ENCODE results near the gene CREB5.

The CREB5 gene

DNA sequence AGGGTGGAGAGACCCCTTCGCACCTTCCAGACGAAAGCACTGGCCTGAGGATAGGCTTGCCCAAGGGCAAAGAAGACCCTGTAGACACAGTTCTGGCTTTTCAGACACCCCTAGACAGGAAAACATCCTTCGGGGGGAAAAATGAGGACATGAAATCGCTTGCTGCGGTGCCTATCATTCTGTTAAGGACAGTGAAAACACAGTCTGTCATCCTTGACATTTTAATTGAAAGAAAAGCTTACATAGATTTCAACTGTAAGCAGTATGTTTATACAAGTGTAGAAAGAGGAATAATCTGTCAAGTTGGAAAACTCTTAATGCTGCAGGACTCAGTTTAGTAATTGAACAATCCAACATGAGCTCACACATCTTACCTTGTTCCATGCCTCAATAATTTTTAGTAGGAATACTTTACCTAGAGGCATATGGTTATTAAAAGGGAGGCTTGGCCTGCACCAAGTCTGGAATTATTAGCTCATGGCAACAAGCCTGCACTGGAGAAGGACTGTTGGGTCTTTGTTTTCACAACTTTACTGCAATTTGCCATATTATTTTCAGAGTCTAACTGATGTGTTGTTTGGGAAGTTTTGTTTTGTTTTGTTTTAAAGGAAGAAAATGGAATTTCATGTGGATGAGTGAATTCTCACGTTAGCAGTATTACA is 302.3 kb downstream of the CREB5 start:
- DNase-seq (ENCODE audit: low spot score), result no peak

DNA sequence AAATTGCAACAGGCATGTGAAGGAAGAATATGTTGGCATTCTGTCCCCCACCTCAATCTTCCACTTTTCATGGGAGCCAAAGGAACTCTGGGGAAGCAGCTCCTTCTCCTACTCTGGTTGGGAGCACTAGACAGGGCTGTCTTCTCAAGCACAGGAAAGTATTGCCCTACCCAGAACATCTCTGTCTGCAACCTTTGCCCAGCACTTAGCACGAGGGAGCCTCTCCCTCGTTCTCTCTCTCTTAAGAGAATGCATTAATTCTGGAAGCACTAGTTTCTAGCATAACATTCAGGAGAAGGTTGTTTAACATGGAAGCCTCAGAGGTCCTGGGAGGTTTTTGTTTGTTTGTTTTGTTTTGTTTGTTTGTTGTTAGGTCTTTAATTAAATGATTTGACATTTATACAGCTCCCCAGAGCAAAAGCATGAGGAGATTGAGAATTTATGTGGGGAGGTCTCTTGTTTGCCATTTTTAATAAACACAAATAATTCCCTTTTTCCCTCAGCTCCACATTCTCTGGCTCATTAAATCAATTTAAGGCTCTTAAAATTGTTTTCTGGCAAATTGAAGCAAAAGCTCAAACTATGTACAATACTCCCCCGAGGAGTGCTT is 305.2 kb downstream of the CREB5 start:
- no peak for DNase-seq (ENCODE audit: low spot score)

DNA sequence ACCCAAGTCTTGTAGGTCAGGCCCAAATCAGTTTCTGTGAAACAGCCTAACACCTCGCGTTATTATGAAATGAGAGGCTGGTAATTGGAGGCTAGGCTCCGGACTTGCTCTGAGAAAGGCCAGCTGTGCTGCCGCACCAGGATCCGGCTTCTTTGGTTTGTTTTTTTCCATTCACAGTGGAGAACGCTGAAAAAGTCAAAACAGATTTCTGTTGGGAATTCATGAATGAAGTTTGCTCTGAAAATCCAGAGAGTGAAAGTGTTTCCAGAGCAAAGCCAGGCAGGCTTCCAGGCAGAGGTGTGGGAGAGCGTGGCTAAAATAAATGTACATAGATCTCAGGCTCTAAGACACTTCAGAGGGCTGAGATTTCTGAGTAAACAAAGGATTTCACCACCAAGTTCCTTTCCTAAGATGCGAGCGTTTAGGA is 305.8 kb downstream of the CREB5 start:
- no peak for DNase-seq (ENCODE audit: low spot score)

DNA sequence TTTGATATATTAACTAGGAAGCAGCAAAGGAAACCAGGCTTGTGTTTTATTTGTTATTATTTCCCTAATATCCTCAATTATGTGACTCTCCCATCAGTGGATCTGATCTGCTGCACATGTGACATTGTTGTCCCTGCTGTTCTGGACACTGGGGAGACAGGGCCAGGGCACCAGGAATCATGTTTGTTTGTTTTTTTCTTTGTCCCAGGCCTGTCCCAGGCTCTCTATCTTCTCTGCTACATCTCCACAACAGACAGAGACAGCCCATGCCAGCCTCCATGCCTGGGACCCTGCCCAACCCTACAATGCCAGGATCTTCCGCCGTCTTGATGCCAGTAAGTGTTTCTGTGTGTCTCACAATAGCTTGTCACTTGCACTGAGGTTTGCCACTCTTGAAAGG is 306.2 kb downstream of the CREB5 start:
- DNase-seq (ENCODE audit: low spot score), result no peak

DNA sequence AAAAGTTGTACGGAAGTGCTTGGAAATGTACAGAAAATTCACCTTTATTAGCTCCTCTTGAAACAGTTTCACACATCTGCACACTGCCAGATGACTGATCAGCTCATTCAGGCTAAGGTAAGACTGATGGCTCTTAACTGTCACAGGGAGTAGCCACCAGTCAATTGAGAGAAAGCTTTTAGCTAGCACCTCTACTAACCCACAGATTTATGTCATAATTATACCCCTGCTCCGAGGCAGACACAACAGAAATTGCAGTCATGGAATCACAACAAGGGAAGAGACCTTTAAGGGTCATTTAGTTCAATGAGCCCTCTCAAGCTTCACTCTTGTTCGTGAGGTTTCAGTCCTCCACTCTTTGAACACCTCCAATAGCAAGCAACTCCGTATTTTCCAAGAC is 310.4 kb downstream of the CREB5 start:
- no peak for DNase-seq (ENCODE audit: low spot score)

DNA sequence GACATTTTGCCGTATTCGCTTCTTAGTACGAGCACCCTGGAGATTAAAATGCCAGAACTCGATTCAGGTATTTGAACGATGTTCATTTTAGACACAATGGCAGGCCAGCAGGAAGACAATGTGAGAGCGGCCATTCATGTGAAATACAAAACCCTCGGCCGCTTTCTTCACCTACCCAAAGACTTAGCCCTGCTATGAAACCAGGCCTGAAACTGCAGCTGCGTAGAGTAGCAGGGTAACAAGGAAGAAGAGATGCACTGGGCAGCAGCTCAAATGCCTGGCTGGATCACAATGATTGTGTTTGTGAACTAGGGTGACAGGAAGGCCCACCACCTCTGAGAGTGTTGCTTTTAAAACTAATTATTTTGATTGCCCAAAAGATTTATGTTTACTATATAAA is 311.0 kb downstream of the CREB5 start:
- no peak for DNase-seq (ENCODE audit: low spot score)

DNA sequence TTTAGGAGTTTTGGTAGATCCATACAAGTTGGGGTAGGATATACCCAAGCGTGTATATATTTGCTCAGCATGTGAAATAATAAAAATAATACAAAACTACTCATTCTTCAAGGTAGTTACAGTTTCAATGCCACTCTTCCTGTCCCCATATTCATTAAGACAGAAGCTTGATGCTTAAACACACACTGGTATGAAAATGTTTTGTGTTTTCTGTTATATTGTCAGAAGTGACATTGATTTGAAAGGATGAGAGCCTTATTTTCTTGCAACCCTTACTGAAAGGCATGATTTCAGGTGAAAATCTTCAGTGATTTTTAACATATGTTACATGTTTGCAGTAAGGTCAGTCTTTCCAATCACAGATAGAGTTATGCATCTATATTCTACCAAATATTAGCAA is 312.2 kb downstream of the CREB5 start:
- no peak for DNase-seq (ENCODE audit: low spot score)

DNA sequence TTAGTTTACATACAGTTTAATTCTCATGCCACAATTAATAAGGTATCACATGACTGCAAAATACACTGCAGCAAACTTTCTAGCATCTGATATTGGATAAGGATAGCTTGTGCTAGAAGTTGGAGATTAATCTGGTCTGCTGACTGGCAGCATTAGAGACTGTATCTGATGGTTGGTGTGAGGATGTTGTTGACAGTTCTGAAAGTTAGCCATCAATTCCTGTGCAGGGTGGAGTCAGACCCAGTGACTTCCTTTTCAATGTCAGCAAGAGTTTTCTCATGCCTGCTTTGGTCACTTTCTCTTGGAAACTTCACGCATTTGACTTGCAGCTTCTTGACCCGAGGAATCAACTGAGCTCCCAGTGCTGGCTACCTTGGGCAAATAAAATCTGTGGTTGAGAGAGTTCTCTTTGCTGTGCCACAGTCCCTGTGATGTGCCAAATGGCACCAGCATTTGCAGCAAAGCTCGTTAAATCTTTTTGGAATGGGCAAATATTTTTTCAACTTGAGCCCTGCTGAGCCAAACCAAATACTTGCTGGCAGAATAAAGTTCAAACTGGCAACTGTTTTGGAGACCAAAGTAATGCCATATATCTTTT is 312.8 kb downstream of the CREB5 start:
- DNase-seq (ENCODE audit: low spot score), result no peak

DNA sequence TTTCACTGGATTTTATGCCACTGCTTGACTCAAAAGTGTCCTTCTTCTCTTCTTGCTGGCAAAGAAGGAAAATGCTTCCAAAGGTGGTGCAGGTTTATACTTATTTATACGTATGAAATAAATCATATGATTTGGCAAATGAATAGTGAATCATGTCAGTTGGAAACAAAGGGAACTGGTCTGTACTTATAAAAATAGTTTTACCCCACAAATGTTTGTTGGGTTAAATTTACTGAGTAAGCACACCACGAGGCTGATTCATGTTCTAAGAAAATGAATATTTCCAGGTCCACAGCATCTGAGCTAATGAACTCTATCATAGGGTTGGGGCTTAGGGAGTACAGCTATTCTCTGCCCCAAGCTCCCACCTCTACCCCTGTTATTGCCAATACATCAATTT is 313.6 kb downstream of the CREB5 start:
- no peak for DNase-seq (ENCODE audit: low spot score)

DNA sequence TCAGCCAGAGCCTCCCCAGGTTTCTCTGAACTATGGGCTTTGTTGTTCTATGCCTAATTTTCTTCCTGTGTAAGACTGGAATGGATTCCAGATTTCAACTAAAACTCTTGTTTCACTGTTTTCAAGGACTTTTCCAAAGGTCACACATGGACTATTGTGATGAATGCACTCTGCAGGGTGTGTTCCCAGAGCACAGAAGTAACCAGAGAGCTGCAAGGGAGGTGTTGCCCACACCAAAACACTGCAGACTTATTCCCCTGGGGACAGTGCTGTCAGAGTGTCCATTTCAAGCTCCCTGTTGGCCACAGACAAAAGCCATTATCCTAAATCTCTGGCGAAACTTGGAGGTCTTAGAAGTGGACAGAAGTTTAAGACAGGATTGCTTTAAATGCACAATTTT is 314.2 kb downstream of the CREB5 start:
- no peak for DNase-seq (ENCODE audit: low spot score)

DNA sequence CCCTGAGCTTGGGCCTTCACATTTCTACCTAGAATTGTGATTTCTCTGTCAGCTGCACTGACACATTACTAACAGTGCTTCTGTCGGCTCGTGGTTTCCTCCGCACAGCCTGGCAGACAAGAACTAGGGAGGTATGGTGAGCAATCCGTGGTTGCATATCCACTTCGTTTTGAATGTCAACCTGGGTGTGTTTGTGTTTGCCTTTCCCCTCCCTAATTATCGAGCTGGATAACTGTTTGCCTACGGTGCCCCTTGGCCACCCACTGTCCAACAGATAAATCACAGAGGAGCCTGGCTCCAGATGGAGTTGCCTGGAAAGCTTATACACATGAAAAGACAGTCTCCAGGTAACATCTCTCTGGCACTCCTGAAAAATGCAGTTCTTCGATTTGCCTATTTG is 317.0 kb downstream of the CREB5 start:
- DNase-seq (ENCODE audit: low spot score), result no peak

DNA sequence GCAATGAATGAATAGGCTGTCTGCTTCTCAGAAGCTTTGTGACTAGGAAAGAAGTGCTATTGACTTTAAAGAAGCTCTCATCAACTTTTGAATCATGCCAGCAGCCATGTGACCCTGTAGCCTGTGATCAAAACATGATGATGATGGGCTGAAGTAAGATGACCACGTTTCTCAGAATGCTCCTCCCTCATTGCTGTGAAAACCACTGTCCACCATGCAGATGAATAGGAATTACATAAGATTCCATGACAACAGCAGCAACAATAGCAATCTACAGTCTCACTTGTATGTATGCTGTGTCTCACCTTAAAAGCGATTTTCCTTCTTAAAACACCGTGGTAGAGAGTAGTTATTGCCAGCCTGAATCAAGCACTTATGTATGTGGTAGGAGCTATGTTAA is 317.4 kb downstream of the CREB5 start:
- no peak for DNase-seq (ENCODE audit: low spot score)

DNA sequence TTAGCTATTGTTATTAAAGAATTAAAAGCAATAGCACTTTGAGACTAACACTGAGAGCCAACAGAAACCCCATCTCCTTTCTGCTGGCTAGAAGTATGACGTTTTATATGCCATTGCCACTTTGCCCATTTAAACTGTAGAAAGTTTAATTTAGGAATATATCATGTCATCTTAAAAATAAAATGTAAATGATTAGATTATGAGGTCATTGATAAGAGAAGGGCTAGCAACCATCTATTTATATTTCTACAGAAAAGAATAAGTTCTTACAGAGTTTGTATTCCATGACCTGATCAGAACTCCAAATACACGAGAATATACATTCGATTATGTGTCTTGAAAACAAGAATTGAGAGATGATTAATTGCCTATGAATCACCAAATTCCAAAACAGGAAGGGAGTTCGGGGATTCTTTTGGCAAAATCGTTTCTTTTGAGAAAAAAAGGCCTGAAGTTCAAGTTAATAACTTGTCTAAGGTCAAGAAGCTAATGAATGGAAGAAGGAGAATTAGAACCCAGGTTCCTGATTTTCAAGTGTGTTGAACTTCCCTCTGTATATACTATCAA is 318.9 kb downstream of the CREB5 start:
- no peak for DNase-seq (ENCODE audit: low spot score)

DNA sequence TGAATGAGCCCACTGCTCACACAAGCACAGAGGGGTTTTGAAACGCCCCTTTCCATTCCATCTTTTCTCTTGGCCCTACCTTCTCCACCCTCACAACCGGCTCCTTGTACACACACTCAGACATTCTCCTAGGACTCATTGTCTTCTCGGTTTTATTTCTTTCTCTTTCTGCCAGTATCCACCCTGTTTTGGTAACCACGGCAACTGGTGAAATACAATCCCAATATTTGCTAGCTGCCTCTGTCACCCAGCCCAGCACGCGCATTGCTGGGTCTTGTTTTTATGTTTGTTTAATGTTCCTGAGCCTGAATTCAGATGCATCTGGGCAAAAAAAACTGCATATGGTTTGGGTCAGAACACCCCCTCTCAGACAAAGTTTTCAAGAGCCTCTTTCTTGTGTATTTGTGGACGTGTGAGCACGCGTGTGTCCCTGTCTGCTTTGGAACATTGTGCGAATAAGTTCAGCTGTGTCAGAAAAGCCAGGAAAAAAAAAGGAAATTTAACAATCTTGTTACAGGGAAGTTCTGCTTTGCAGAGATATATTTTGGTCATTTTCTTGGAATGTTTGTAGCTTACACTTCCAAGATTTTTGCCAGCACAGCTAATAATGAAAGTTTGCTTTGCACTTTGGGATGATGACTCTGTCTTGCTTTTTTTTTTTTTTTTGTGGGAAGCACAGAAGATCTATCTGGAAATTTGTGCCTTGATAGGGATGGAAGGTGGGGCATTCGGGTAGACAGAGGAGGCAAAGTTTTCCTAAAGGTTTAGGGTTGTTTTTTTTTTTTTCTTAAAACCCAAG is 320.0 kb downstream of the CREB5 start:
- peak; percentile 53 for DNase-seq (ENCODE audit: low spot score)

DNA sequence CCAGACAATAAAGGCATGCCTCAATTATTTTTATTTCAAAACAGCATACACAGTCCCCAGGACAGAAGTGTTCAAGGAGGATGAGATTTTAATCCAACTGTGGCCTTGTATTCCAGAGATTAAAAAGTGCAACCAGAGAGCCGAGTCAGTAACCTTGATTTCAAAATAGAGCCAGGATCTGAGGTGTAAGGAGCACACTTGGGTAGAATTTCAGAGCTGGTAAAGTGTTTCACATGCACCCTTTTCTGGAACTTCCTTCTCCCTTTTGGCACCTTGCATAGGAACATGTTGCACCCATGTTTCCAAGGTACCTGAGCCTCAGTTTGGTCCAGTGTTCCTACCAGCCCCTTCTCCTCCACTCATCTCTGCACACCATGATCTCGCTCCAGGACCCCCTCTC is 320.7 kb downstream of the CREB5 start:
- DNase-seq (ENCODE audit: low spot score), result no peak

DNA sequence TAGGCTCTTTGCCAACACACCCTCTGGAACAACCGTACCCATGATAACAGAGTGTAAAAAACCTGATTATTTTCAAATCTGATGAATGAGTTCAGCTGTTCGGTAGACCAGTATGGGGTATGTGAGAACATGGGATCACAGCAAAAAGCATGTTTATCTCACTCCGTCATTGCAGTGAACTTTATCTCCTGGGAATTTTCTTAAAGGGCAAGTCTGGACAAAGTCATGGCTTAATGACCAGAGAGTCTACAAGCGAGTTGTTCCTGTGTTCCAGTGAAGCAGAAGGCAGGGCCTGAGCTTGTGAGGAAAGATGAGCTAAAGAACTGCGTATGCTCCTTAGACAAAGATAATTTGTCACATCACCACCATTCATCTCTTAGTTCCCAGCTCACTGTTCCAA is 326.1 kb downstream of the CREB5 start:
- DNase-seq (ENCODE audit: low spot score), result no peak

DNA sequence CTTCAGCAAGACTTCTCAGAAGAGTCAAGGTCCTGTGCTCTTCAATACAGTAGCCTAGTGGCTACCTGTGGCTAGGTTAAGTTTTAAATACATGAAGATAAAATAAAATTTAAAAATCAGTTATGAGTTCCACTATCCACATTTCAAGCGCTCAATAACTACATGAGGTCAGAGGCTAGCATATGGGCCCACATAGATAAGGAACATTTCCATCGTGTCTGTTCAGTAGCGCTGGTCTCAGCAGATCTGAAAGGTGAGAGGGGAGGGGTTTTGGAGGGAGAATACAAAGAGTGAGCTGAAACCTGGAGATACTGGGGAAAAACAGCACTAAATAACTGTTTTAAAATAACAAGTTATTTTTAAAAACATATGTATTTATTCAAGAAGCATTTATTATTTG is 326.8 kb downstream of the CREB5 start:
- DNase-seq (ENCODE audit: low spot score), result no peak

DNA sequence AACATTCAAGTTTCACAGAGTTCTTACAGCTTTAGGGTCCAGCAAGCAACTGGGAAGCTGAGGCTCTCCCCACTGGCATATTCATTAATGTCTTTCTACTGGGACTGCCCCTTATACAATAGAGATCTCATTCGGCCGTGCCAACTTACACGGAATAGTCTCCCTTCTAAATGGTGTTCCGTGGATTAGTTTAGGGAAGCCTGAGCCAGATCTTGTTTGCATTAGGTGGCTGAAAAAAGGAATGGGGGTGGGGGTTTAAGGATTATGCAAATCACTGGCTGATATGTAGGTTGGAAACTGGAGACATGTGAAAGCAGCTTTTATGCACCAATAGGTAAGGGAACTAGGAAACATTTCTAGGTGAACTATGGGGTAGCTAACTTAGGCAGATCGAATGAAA is 327.5 kb downstream of the CREB5 start:
- no peak for DNase-seq (ENCODE audit: low spot score)

DNA sequence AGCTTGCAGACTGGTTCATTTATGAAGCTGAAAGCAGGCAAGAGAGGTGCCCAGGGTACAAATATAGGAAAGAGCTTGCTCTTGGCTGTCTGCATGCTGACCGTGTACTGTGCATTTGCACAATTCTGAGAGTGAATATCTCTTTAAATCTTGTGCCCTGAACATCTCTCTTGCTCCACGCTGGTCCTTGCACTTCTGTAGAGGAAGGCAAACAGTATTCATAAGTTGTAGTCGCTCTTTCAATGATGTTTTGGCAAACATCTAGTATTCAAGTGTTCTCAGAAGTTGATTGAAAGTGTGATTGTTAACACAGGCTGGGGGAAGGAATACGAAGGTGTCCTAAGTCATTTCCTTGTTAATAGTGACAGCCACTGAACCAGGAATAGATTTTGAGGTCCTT is 332.6 kb downstream of the CREB5 start:
- no peak for DNase-seq (ENCODE audit: low spot score)

DNA sequence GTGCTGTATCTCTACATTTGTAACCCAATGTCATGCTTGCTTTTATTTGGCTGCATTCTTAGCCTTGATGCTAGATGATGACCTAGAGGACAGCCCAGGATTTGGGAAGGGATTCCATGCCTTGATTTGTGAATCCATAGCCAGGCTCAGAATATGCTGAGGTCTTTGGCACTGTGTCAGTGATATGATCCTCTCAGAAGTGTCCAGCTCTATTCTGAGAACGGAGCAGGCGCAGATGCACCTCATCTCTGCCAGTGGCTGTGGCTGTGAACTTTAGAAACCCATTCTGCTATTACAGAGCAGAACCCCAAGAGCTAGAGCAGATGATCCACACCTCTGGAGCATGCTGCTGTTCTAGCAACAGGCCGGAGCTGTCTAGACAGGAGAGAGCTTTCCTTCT is 333.0 kb downstream of the CREB5 start:
- DNase-seq (ENCODE audit: low spot score), result no peak

DNA sequence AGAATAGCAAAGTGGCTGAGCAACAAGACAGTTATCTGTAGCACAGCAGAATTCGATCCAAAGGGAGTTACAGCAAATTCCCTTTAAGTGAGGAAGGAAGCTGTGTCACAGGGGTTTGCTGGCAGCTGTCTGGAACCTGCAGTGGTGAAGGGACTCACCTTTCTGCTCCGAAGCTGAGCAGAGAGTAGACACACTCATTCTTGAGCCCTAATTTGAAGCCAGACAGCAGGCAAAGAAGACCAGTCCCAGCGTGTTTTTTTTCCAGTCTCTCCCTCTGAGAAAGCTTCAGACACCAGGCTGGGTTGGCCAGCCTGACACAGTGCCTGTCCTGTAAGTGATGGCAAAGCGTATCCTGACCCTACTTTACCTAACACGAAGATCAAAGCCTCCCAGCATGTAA is 335.1 kb downstream of the CREB5 start:
- no peak for DNase-seq (ENCODE audit: low spot score)

DNA sequence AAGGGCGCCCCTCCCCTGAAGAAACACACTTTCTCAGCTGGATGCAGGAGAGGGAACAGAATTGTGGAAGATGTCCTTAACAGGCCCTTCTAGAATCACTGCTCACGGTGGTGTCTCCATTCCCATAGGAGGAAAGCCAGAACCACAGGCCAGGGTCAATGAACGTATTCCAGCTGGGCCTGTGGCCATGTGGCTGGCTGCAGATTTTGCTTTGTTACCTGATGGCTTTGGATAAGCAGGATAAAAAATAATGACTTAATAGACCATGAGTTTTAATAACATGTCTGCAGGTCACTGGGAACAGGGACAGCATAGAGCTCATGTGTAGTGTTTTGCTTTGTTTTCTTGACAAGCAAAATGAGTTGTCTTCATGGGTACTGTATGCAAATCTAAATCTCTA is 335.5 kb downstream of the CREB5 start:
- no peak for DNase-seq (ENCODE audit: low spot score)

DNA sequence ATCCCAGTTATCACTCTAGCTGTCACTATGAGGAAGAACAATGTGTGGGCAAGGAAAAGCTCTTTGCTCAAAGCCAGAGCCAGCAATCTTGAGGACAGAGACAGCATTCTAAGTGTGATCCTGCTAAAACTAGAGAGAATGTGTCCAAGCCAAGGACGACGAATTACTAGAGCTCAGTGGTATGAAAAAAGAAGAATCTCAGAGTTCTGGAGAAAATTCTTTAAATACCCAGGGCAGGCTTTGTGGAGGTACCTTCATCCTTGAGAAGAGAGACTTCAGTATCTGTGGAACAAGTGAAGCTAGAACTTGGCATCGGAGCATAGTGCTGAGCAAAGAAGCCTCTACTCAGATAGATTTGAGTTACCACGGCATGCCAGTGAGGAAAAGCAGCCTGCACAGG is 336.0 kb downstream of the CREB5 start:
- no peak for DNase-seq (ENCODE audit: low spot score)
